Measurements from ENCODE around the gene CLINT1. TPM values are rescaled to one million over a fixed set of nuclear protein-coding genes. Genes with fewer than 3 reads are reported as not detected.

Gene CLINT1
- total RNA-seq (2016; rRNA removed; fragmentation: Illumina TruSeq; extraction: Trizol) (64.0 and 82.9 TPM in 2 replicates), polyA plus RNA-seq (2011; rRNA removed) (104 and 119 TPM in 2 replicates), polyA minus RNA-seq (2011; rRNA and poly(A)+ RNA removed; ENCODE audit: low replicate concordance) (263 and 323 TPM in 2 replicates), Bru-seq, nascent RNA (percentile 89 among the genes with signal in this experiment), BruChase-seq, experiment 1, labeled RNA remaining after a 6-hour chase (percentile 87 among the genes with signal in this experiment), BruChase-seq, experiment 2, labeled RNA remaining after a 2-hour chase (percentile 84 among the genes with signal in this experiment)
- total RNA-seq (2016; cell fraction: cytosol; rRNA removed; fragmentation: Illumina TruSeq; extraction: Trizol; ENCODE audit: low read depth), result 7.8 and 9.3 TPM in 2 replicates
- 63.2 and 76.8 TPM in 2 replicates for total RNA-seq (2016; cell fraction: insoluble cytoplasmic fraction; rRNA removed; fragmentation: Illumina TruSeq; extraction: Trizol)
- 19.7 and 23.3 TPM in 2 replicates for total RNA-seq (2016; cell fraction: membrane; rRNA removed; fragmentation: Illumina TruSeq; extraction: Trizol)
- 55.0 and 63.4 TPM in 2 replicates for total RNA-seq (2016; cell fraction: nucleus; rRNA removed; fragmentation: Illumina TruSeq; extraction: Trizol)
- polyA plus RNA-seq (2011; cell fraction: cytosol; rRNA removed), result 86.7 and 91.6 TPM in 2 replicates
- 138 and 160 TPM in 2 replicates for polyA plus RNA-seq (2011; cell fraction: nucleus; rRNA removed)
- 44.7 and 46.4 TPM in 2 replicates for polyA plus RNA-seq (2012)
- polyA plus RNA-seq (2016; cell fraction: cytosol; fragmentation: Illumina TruSeq; extraction: Trizol; ENCODE audit: low read depth), result 2.5 and 3.0 TPM in 2 replicates
- polyA plus RNA-seq (2016; cell fraction: insoluble cytoplasmic fraction; fragmentation: Illumina TruSeq; extraction: Trizol; ENCODE audit: low read depth), result 70.7 and 71.6 TPM in 2 replicates
- polyA plus RNA-seq (2016; cell fraction: membrane; fragmentation: Illumina TruSeq; extraction: Trizol; ENCODE audit: low read depth), result 8.3 and 8.8 TPM in 2 replicates
- 88.3 and 90.6 TPM in 2 replicates for polyA plus RNA-seq (2016; cell fraction: nucleus; fragmentation: Illumina TruSeq; extraction: Trizol; ENCODE audit: insufficient read depth, low read depth)
- 52.7 and 54.0 TPM in 2 replicates for polyA minus RNA-seq (2011; cell fraction: cytosol; rRNA and poly(A)+ RNA removed)
- polyA minus RNA-seq (2011; cell fraction: nucleus; rRNA and poly(A)+ RNA removed), result 71.2 and 76.1 TPM in 2 replicates
- long read RNA-seq, experiment 1, transcript CLINT1-201 (12 exons, 3,440 nt), result major isoform, 9 of 42 reads
- long read RNA-seq, experiment 1, partial matches to known transcripts, result 22 of 42 reads
- long read RNA-seq, experiment 1, other reads (novel, unspliced or antisense), result 7 of 42 reads
- long read RNA-seq, experiment 2, transcript CLINT1-201 (12 exons, 3,440 nt), result major isoform, 7 of 45 reads
- long read RNA-seq, experiment 2, partial matches to known transcripts, result 5 of 45 reads
- long read RNA-seq, experiment 2, other reads (novel, unspliced or antisense), result 31 of 45 reads

DNA sequence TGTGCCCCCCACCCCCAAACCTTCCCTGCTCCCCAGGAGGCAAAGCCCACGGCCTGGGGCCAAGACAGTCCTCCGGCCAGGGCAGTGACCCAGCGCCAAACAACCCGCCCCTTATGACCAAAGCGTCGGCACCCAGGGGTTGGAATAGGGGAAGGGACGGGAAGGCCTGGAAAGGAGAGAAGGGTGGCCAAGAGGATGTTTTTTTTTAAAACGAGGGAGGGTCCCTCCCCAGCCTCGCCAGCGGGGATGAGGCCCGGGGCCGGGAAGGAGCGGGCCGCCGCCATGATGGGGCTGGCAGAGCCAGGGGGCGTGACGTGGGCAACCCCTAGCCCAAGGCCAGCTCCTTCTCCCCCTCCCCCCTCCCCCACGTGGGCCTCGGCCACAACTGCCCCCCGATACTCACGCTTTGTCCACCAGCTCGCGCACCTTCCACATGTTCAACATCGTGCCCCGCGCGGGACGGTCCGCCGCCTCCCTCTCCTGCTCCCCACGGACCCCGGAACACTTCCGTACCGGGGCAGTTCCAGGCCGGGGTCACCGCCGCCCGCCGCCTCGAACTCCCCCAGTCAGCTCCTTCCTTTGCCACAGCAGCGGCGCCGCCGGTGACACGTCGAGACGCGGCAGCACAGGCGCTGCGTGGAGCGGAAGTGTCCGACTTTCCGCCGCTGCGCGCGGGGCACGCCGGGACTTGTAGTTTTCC, at the start of gene CLINT1:
TSS of gene CLINT1 (minus strand) at position 619 of the 700 bp plus-strand sequence. CDS start at position 444, 175 bp downstream.
- Histone ChIP-seq H3K9me3 (ENCODE audit: low read length) (no peaks in the 10 kb centered on the region), H3K36me3 (replicated peaks in 1 of 2; ENCODE audit: control insufficient read depth in 1 of 2, insufficient read depth in 2 of 2, low read length in 2 of 2) (peaks cover 0 to 2% of the 10 kb centered on the region in 2 experiments; a peak in 1 of 5 replicates), H3K9ac (ENCODE audit: insufficient read depth, low read depth, low read length) (peak within 1 kb of the TSS; percentile 90), H4K20me1 (ENCODE audit: insufficient read depth, low read length) (peaks cover 17% of the 10 kb centered on the region), H3K4me2 (ENCODE audit: low read depth, low read length) (peak within 1 kb of the TSS; percentile 87), H3K79me2 (ENCODE audit: insufficient read depth, low read length) (peaks cover 49% of the 10 kb centered on the region), H2AFZ (ENCODE audit: low read length) (peak within 1 kb of the TSS; percentile 59), H3K4me3 (replicated peaks in 1 of 3; ENCODE audit: insufficient read depth in 1 of 3, low read depth in 2 of 3, low read length in 3 of 3) (peak within 1 kb of the TSS; percentile 82 to 92 (median 86)), H3K4me1 (ENCODE audit: insufficient read depth, low read length) (peaks cover 62% of the 10 kb centered on the region), H3K27ac (ENCODE audit: extremely low read length, insufficient read depth, low read length) (peak within 1 kb of the TSS; percentile 78), H3K27me3 (ENCODE audit: control insufficient read depth in 1 of 2, insufficient read depth in 2 of 2, low read length in 2 of 2) (no peaks in the 10 kb centered on the region)
- intact Hi-C loops (cut with micrococcal nuclease; ENCODE audit: unreplicated experiment), result no loop called here
- in situ Hi-C loops (cut with HindIII; ENCODE audit: extremely low pct_ligation_motif_present, low pct_unique_long_range_greater_than_20kb), result no loop called here
- ChIA-PET CTCF (ENCODE audit: low intra/inter-chr PET ratio, low total read pairs) (no interaction called here), POLR2A (interaction anchor here (0.8 to 1.4 kb wide), 5 partner anchors 9 to 90 kb away, joined by 3 to 12 read pairs (median 6); no protein-coding TSS in a partner anchor)
- peak; percentile 83 for DNase-seq (ENCODE audit: low spot score)
- BruUV-seq (replicated peaks), result TSS peak; percentile 59
- ATAC-seq, result peak; percentile 96
- WGBS (ENCODE audit: low lambda C conversion rate), result 0% methylated on average over 29 of the region's 59 CpGs
- peak; percentile 4 for FAIRE-seq
- TF ChIP-seq TEAD2 (CRISPR knock-in tag; IDR thresholded peaks at IDR 0.05) (no peak), NFYB (CRISPR knock-in tag; IDR thresholded peaks at IDR 0.05) (peak; percentile 64), SUZ12 (IDR thresholded peaks at IDR 0.05; ENCODE audit: low read depth, low read length) (peak; percentile 80), ZNF772 (CRISPR knock-in tag; IDR thresholded peaks at IDR 0.05) (0 out of 2 replicates have a peak, but pooled peaks have one; percentile 57), JUN (CRISPR knock-in tag; IDR thresholded peaks at IDR 0.05) (no peak), SRF (IDR thresholded peaks at IDR 0.05; ENCODE audit: low read depth, low read length) (no peak), MXI1 (IDR thresholded peaks at IDR 0.05; ENCODE audit: borderline replicate concordance, low read depth, low read length) (peak; percentile 92; the same call in 1 of the 3 replicates), TOPORS (CRISPR knock-in tag; IDR thresholded peaks at IDR 0.05) (peak; percentile 64; the same call in 1 of the 2 replicates), ZNF180 (CRISPR knock-in tag; IDR thresholded peaks at IDR 0.05; ENCODE audit: borderline replicate concordance, low read depth) (no peak), ZNF558 (CRISPR knock-in tag; IDR thresholded peaks at IDR 0.05; ENCODE audit: borderline replicate concordance) (no peak), ZNF430 (CRISPR knock-in tag; IDR thresholded peaks at IDR 0.05) (0 out of 2 replicates have a peak, but pooled peaks have one; percentile 23), RNF2 (conservative IDR thresholded peaks at IDR 0.05; ENCODE audit: low read depth) (no peak), CHD4 (IDR thresholded peaks at IDR 0.05; ENCODE audit: borderline replicate concordance, low read length) (no peak), ZBTB21 (CRISPR knock-in tag; IDR thresholded peaks at IDR 0.05) (no peak), ZNF468 (CRISPR knock-in tag; IDR thresholded peaks at IDR 0.05) (no peak)
- TF ChIP-seq, protein P1, sequence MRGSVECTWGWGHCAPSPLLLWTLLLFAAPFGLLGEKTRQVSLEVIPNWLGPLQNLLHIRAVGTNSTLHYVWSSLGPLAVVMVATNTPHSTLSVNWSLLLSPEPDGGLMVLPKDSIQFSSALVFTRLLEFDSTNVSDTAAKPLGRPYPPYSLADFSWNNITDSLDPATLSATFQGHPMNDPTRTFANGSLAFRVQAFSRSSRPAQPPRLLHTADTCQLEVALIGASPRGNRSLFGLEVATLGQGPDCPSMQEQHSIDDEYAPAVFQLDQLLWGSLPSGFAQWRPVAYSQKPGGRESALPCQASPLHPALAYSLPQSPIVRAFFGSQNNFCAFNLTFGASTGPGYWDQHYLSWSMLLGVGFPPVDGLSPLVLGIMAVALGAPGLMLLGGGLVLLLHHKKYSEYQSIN (CRISPR knock-in tag; IDR thresholded peaks at IDR 0.05; ENCODE audit: borderline replicate concordance), result no peak
- TF ChIP-seq, protein P2, sequence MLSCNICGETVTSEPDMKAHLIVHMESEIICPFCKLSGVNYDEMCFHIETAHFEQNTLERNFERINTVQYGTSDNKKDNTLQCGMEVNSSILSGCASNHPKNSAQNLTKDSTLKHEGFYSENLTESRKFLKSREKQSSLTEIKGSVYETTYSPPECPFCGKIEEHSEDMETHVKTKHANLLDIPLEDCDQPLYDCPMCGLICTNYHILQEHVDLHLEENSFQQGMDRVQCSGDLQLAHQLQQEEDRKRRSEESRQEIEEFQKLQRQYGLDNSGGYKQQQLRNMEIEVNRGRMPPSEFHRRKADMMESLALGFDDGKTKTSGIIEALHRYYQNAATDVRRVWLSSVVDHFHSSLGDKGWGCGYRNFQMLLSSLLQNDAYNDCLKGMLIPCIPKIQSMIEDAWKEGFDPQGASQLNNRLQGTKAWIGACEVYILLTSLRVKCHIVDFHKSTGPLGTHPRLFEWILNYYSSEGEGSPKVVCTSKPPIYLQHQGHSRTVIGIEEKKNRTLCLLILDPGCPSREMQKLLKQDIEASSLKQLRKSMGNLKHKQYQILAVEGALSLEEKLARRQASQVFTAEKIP (CRISPR knock-in tag; IDR thresholded peaks at IDR 0.05; ENCODE audit: borderline replicate concordance), result no peak

All from HepG2 (cell line).